HepG2 (cell line): ENCODE results near the gene FBN3. TPM values are rescaled to one million over a fixed set of nuclear protein-coding genes. Genes with fewer than 3 reads are reported as not detected.

Experiments
- ARID4A ChIP-seq: sonication (generic); formaldehyde crosslinking; IDR thresholded peaks from 2 replicates; pipeline ENCODE4 v1.5.0; 2020; ENCODE audit warnings: mild to moderate bottlenecking, missing genetic modification reagents, borderline replicate concordance
- FOXA3 ChIP-seq: IDR thresholded peaks from 2 replicates; pipeline ENCODE4 v1.6.1; 2016; ENCODE audit warnings: missing genetic modification reagents, missing compliant biosample characterization
- MAFF ChIP-seq: IDR thresholded peaks from 2 replicates; pipeline ENCODE4 v1.6.1; 2011; ENCODE audit warnings: low read depth, low read length, improper control_type of control experiment
- ZBTB34 ChIP-seq: sonication (generic); formaldehyde crosslinking; IDR thresholded peaks from 2 replicates; pipeline ENCODE4 v1.8.0; 2022; ENCODE audit warnings: mild to moderate bottlenecking, missing genetic modification reagents
- ZNF12 ChIP-seq: sonication (generic); formaldehyde crosslinking; IDR thresholded peaks from 2 replicates; pipeline ENCODE4 v1.5.0; 2020; ENCODE audit warnings: missing genetic modification reagents
- ZNF225 ChIP-seq: sonication (generic); formaldehyde crosslinking; IDR thresholded peaks from 2 replicates; pipeline ENCODE4 v1.4.0; 2020; ENCODE audit warnings: mild to moderate bottlenecking, missing genetic modification reagents
- polyA plus RNA-seq, 8 experiments: library from polyadenylated mRNA; depleted of rRNA in 3 of 8; stranded (reverse) in 7 of 8; unstranded in 1 of 8; fragments of >200 nt; fragmentation: Illumina TruSeq in 4 of 8; extraction: Trizol in 4 of 8; gene quantifications; 2 replicates each; pipeline versions ENCODE4 v1.2.1 to v1.2.3, GENCODE V29; 2011 to 2016; ENCODE audit warnings: low read depth in 4 of 8, missing spikeins in 1 of 8, mixed read lengths in 1 of 8; ENCODE audit not compliant: insufficient read depth in 1 of 8
- total RNA-seq, 5 experiments: library from RNA; depleted of rRNA; stranded (reverse); fragments of >200 nt; fragmentation: Illumina TruSeq; extraction: Trizol; gene quantifications; 2 replicates each; pipeline ENCODE4 v1.2.3, GENCODE V29; 2016; ENCODE audit warnings: low read depth in 1 of 5

Gene FBN3
- total and polyA plus RNA-seq, 2 of the 13 experiments (the other 11 are each of a cell fraction or from before 2014, with no cell fraction given) = 0.20 to 1.3 TPM

GRCh38 chr19:8109455-8109854 lies 39.9 kb downstream of the FBN3 start (continued):
- TF ChIP-seq ARID4A (no peak), FOXA3 (CRISPR knock-in tag) (no peak), MAFF (no peak), ZNF225 (CRISPR knock-in tag) (no peak), ZBTB34 (CRISPR knock-in tag) (no peak), ZNF12 (CRISPR knock-in tag) (no peak)
- TF ChIP-seq, all 625 proteins: peak for 0
